ENCODE data around the gene TSPAN5. TPM values are rescaled to one million over a fixed set of nuclear protein-coding genes. Genes with fewer than 3 reads are reported as not detected.
A peak's percentile ranks its signal among the peaks of the same experiment; 100 is the strongest.

The TSPAN5 gene
- total RNA-seq, 1 experiment from 2014 or later: 41.8 TPM

- Histone ChIP-seq H4K20me1 (ENCODE audit: low read length) (no peaks in the 10 kb centered on the region), H3K9me2 (replicated peaks; ENCODE audit: low read length) (no peaks in the 10 kb centered on the region), H3K27me3 (ENCODE audit: low read length) (no peaks in the 10 kb centered on the region), H3K4me1 (ENCODE audit: insufficient read depth, low read length) (peaks cover 52% of the 10 kb centered on the region), H3K4me3 (ENCODE audit: low read length) (no peak overlapping the region), H3K27ac (ENCODE audit: low read length) (peak overlapping the region; percentile 100), H3K9ac (ENCODE audit: low read length) (peak overlapping the region; percentile 77), H3F3A (ENCODE audit: low read length, unreplicated experiment) (peaks cover 5% of the 10 kb centered on the region), H3K4me2 (ENCODE audit: low read length) (peak overlapping the region; percentile 26; the same call in 1 of the 2 replicates), H3K9me3 (ENCODE audit: low read length) (no peaks in the 10 kb centered on the region), H3K36me3 (ENCODE audit: low read depth, low read length) (no peaks in the 10 kb centered on the region), H3K79me2 (ENCODE audit: low read length) (peaks cover 58% of the 10 kb centered on the region), H2AFZ (ENCODE audit: low read length) (no peak overlapping the region)
- ChIA-PET CTCF (no interaction called here), POLR2A (ENCODE audit: unreplicated experiment) (no interaction called here)
- DNase-seq (peak; percentile 62), ATAC-seq (peak; percentile 61)
- no TSS peak for BruUV-seq (replicated peaks)
- TF ChIP-seq EZH2 (IDR thresholded peaks at IDR 0.05; ENCODE audit: low read length, unreplicated experiment) (no peak), EZH2phosphoT487 (IDR thresholded peaks at IDR 0.05; ENCODE audit: borderline replicate concordance, low read length) (no peak)
- TF ChIP-seq, protein P1, sequence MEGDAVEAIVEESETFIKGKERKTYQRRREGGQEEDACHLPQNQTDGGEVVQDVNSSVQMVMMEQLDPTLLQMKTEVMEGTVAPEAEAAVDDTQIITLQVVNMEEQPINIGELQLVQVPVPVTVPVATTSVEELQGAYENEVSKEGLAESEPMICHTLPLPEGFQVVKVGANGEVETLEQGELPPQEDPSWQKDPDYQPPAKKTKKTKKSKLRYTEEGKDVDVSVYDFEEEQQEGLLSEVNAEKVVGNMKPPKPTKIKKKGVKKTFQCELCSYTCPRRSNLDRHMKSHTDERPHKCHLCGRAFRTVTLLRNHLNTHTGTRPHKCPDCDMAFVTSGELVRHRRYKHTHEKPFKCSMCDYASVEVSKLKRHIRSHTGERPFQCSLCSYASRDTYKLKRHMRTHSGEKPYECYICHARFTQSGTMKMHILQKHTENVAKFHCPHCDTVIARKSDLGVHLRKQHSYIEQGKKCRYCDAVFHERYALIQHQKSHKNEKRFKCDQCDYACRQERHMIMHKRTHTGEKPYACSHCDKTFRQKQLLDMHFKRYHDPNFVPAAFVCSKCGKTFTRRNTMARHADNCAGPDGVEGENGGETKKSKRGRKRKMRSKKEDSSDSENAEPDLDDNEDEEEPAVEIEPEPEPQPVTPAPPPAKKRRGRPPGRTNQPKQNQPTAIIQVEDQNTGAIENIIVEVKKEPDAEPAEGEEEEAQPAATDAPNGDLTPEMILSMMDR (conservative IDR thresholded peaks at IDR 0.05; ENCODE audit: low read depth, low read length): no peak
- intact Hi-C loops (cut with micrococcal nuclease): loop anchor here (1.0 to 10.0 kb wide), 5 partner anchors 13 to 86 kb away; partner anchors contain the start of gene TSPAN5
These were observed 87.1 kb downstream of the TSPAN5 start for GRCh38 chr4:98571161-98571786.

GRCh38 chr4:98570151-98570797 lies 88.1 kb downstream of the TSPAN5 start:
- BruUV-seq (replicated peaks): no TSS peak
- no peaks in the 10 kb centered on the region for H3K27me3 ChIP-seq (ENCODE audit: low read length)
- H3K9me3 ChIP-seq (ENCODE audit: low read length): no peaks in the 10 kb centered on the region
- peaks cover 50% of the 10 kb centered on the region for H3K4me1 ChIP-seq (ENCODE audit: insufficient read depth, low read length)
- H3K4me3 ChIP-seq (ENCODE audit: low read length): no peak overlapping the region
- DNase-seq (no peak), ATAC-seq (no peak)
- peak overlapping the region; percentile 77 for H3K9ac ChIP-seq (ENCODE audit: low read length)
- H3K36me3 ChIP-seq (ENCODE audit: low read depth, low read length): no peaks in the 10 kb centered on the region
- H3K4me2 ChIP-seq (ENCODE audit: low read length): 0 out of 2 replicates have a peak overlapping the region, but pooled peaks have one; percentile 26
- no peaks in the 10 kb centered on the region for H3K9me2 ChIP-seq (replicated peaks; ENCODE audit: low read length)
- no peaks in the 10 kb centered on the region for H4K20me1 ChIP-seq (ENCODE audit: low read length)
- H3F3A ChIP-seq (ENCODE audit: low read length, unreplicated experiment): peaks cover 5% of the 10 kb centered on the region
- CTCF ChIA-PET: no interaction called here
- POLR2A ChIA-PET (ENCODE audit: unreplicated experiment): no interaction called here
- peaks cover 61% of the 10 kb centered on the region for H3K79me2 ChIP-seq (ENCODE audit: low read length)
- H3K27ac ChIP-seq (ENCODE audit: low read length): peak overlapping the region; percentile 100
- intact Hi-C loops (cut with micrococcal nuclease): loop anchor here (5.0 to 10.0 kb wide), 4 partner anchors 48 to 87 kb away; partner anchors contain the start of gene TSPAN5
- H2AFZ ChIP-seq (ENCODE audit: low read length): no peak overlapping the region
- TF ChIP-seq EZH2phosphoT487 (IDR thresholded peaks at IDR 0.05; ENCODE audit: borderline replicate concordance, low read length) (no peak), EZH2 (IDR thresholded peaks at IDR 0.05; ENCODE audit: low read length, unreplicated experiment) (no peak)
- TF ChIP-seq, protein P1 (conservative IDR thresholded peaks at IDR 0.05; ENCODE audit: low read depth, low read length): no peak
